Endodermal cell (in vitro differentiated cells): ENCODE data around the gene HLA-DQA2. TPM values are rescaled to one million over a fixed set of nuclear protein-coding genes. Genes with fewer than 3 reads are reported as not detected.

Experiments
- DNase-seq: peaks from one replicate; pipeline ENCODE4 v3.0.0-alpha.2; 2017
- H3K27ac ChIP-seq: 2 replicates; pipeline ENCODE4 v1.5.1; 2013; ENCODE audit warnings: mild to moderate bottlenecking, low read depth, low read length, moderate library complexity
- H3K27me3 ChIP-seq: 2 replicates; pipeline ENCODE4 v1.6.1; 2013; ENCODE audit warnings: mild to moderate bottlenecking, low read length, moderate library complexity; ENCODE audit not compliant: insufficient read depth, control insufficient read depth, poor library complexity, severe bottlenecking
- H3K36me3 ChIP-seq: 2 replicates; pipeline ENCODE4 v1.7.0; 2013; ENCODE audit warnings: mild to moderate bottlenecking, low read length, moderate library complexity; ENCODE audit not compliant: control insufficient read depth, insufficient read depth
- H3K4me1 ChIP-seq: one replicate; pipeline ENCODE4 v1.7.0; 2013; ENCODE audit warnings: low read length; ENCODE audit not compliant: control insufficient read depth, insufficient read depth
- H3K4me3 ChIP-seq: 2 replicates; pipeline ENCODE4 v1.5.1; 2013; ENCODE audit warnings: mild to moderate bottlenecking, low read length, moderate library complexity
- H3K9ac ChIP-seq: 2 replicates; pipeline ENCODE4 v1.6.1; 2013; ENCODE audit warnings: mild to moderate bottlenecking, low read length, moderate library complexity; ENCODE audit not compliant: poor library complexity, severe bottlenecking; ENCODE audit errors: extremely low read depth
- H3K9me3 ChIP-seq: 2 replicates; pipeline ENCODE4 v1.6.1; 2013; ENCODE audit warnings: mild to moderate bottlenecking, low read length, moderate library complexity; ENCODE audit not compliant: control insufficient read depth
- H3K27ac Mint-ChIP-seq: 2 replicates; pipeline ENCODE4 v1.8.0; 2020; ENCODE audit warnings: mixed read lengths
- H3K27me3 Mint-ChIP-seq: 2 replicates; pipeline ENCODE4 v1.8.0; 2021; ENCODE audit warnings: mild to moderate bottlenecking, mixed read lengths; ENCODE audit not compliant: insufficient read depth
- H3K36me3 Mint-ChIP-seq: 2 replicates; pipeline ENCODE4 v1.8.0; 2020; ENCODE audit warnings: low read depth, mixed read lengths
- H3K4me1 Mint-ChIP-seq: 2 replicates; pipeline ENCODE4 v1.8.0; 2020; ENCODE audit warnings: mixed read lengths
- H3K4me3 Mint-ChIP-seq: 2 replicates; pipeline ENCODE4 v1.8.0; 2020; ENCODE audit warnings: mild to moderate bottlenecking, moderate library complexity, mixed read lengths
- H3K9me3 Mint-ChIP-seq: 2 replicates; pipeline ENCODE4 v1.8.0; 2020; ENCODE audit warnings: mild to moderate bottlenecking, mixed read lengths
- CTCF ChIP-seq: fragments of 200-600 bp; sonication (generic); conservative IDR thresholded peaks from 2 replicates; pipeline ENCODE4 v1.5.0; 2021; ENCODE audit warnings: antibody characterized with exemption, mild to moderate bottlenecking
- WGBS, 2 experiments: methylation state at CpG; one replicate each; pipeline versions ENCODE4 v1.1.5 to v1.1.7; 2013; ENCODE audit warnings: missing lambda C conversion rate in 2 of 2, mixed read lengths in 1 of 2; ENCODE audit not compliant: insufficient coverage in 1 of 2, insufficient read length in 1 of 2; 5-methylcytosine and 5-hydroxymethylcytosine counted together
- total RNA-seq, 2 donors: library from RNA; stranded (reverse); fragmentation: NEBNext Ultra II Directional in 1 of 2; extraction: Animal tissue kit (Norgen Biotek cat#: 25700) in 1 of 2; gene quantifications; 2 replicates in 1 of 2; 3 replicates in 1 of 2; pipeline ENCODE4 v1.2.1, GENCODE V29; 2021

The HLA-DQA2 gene
- total RNA-seq, 2 donors from 2014 or later, result not detected

- Histone ChIP-seq H3K9me3 (no peaks in the 10 kb centered on the region), H3K27ac (no peak overlapping the region), H3K4me1 (no peaks in the 10 kb centered on the region), H3K27me3 (no peaks in the 10 kb centered on the region), H3K9ac (no peak overlapping the region), H3K36me3 (no peaks in the 10 kb centered on the region), H3K4me3 (no peak overlapping the region)
- DNase-seq, result no peak
- no peak overlapping the region for H3K27ac Mint-ChIP-seq
- 78 to 79% methylated on average over 6 to 8 of the region's 8 CpGs for WGBS, 2 experiments
- H3K4me1 Mint-ChIP-seq, result no peaks in the 10 kb centered on the region
- peaks cover 22% of the 10 kb centered on the region for H3K27me3 Mint-ChIP-seq
- no peak for TF ChIP-seq CTCF
- no peaks in the 10 kb centered on the region for H3K9me3 Mint-ChIP-seq
- no peaks in the 10 kb centered on the region for H3K36me3 Mint-ChIP-seq
- no peak overlapping the region for H3K4me3 Mint-ChIP-seq
Measured at GRCh38 chr6:32752580-32752979, 11.4 kb downstream of the HLA-DQA2 start.

GRCh38 chr6:32759669-32760068 is 18.5 kb downstream of the HLA-DQA2 start:
- H3K4me1 ChIP-seq, result no peaks in the 10 kb centered on the region
- WGBS, 2 experiments, result 80 to 82% methylated on average over 1 of the region's 1 CpG
- no peak overlapping the region for H3K9ac ChIP-seq
- no peak overlapping the region for H3K27ac Mint-ChIP-seq
- no peaks in the 10 kb centered on the region for H3K36me3 ChIP-seq
- no peak for TF ChIP-seq CTCF
- no peaks in the 10 kb centered on the region for H3K27me3 ChIP-seq
- no peak overlapping the region for H3K4me3 ChIP-seq
- no peaks in the 10 kb centered on the region for H3K4me1 Mint-ChIP-seq
- DNase-seq, result no peak
- H3K36me3 Mint-ChIP-seq, result no peaks in the 10 kb centered on the region
- no peaks in the 10 kb centered on the region for H3K9me3 ChIP-seq
- H3K9me3 Mint-ChIP-seq, result no peaks in the 10 kb centered on the region
- no peak overlapping the region for H3K27ac ChIP-seq
- H3K4me3 Mint-ChIP-seq, result no peak overlapping the region
- peaks cover 37% of the 10 kb centered on the region for H3K27me3 Mint-ChIP-seq

- H3K4me3 ChIP-seq, result no peak overlapping the region
- no peak for TF ChIP-seq CTCF
- Mint-ChIP-seq H3K27me3 (peaks cover 25% of the 10 kb centered on the region), H3K36me3 (no peaks in the 10 kb centered on the region), H3K27ac (no peak overlapping the region), H3K4me3 (no peak overlapping the region), H3K9me3 (no peaks in the 10 kb centered on the region), H3K4me1 (no peaks in the 10 kb centered on the region)
- H3K4me1 ChIP-seq, result no peaks in the 10 kb centered on the region
- no peaks in the 10 kb centered on the region for H3K27me3 ChIP-seq
- H3K9me3 ChIP-seq, result no peaks in the 10 kb centered on the region
- no peak for DNase-seq
- no peaks in the 10 kb centered on the region for H3K36me3 ChIP-seq
- no peak overlapping the region for H3K9ac ChIP-seq
- H3K27ac ChIP-seq, result no peak overlapping the region
- 71 to 90% methylated on average over 12 to 16 of the region's 16 CpGs for WGBS, 2 experiments
Measured at GRCh38 chr6:32761072-32761471, 19.9 kb downstream of the HLA-DQA2 start.
